PC-9 (cell line): Measurements from ENCODE around the gene ARHGAP40.

Experiments
- CTCF ChIP-seq: fragments of 200-600 bp; sonication (generic); conservative IDR thresholded peaks from 2 replicates; pipeline ENCODE4 v1.6.1; 2017; ENCODE audit warnings: mixed run types, antibody characterized with exemption, mild to moderate bottlenecking, moderate library complexity
- EZH2 ChIP-seq: fragments of 200-600 bp; sonication (generic); IDR thresholded peaks from 2 replicates; pipeline ENCODE4 v1.8.0; 2017; ENCODE audit warnings: antibody characterized with exemption, low read depth

- no peak for TF ChIP-seq CTCF
- no peak for TF ChIP-seq EZH2
These were observed 13.3 kb upstream of the ARHGAP40 start for GRCh38 chr20:38588303-38588702.
